CD14-positive monocyte (primary cell): ENCODE data around the gene GOLGA6A. TPM values are rescaled to one million over a fixed set of nuclear protein-coding genes. Genes with fewer than 3 reads are reported as not detected.
"Not testable (repeated sequence)": the region's sequence is repeated elsewhere in the genome, so short reads cannot be mapped to it uniquely, and the experiment has no call there.

Source experiments
- DNase-seq, 3 donors: peaks; one replicate each; pipeline ENCODE4 v3.0.0-alpha.2; 2011 to 2022
- H2AFZ ChIP-seq: 2 replicates; pipeline ENCODE4 v1.6.0; 2012; ENCODE audit warnings: mild to moderate bottlenecking, low read depth, low read length, inconsistent platforms; ENCODE audit not compliant: insufficient read depth, poor library complexity, severe bottlenecking
- H3K27ac ChIP-seq, 2 donors: 1 replicate in 1 of 2; 2 replicates in 1 of 2; pipeline ENCODE4 v1.5.1; 2012 to 2013; ENCODE audit warnings: low read length in 2 of 2, control low read depth in 1 of 2, inconsistent platforms in 1 of 2, low read depth in 1 of 2, mild to moderate bottlenecking in 1 of 2
- H3K27me3 ChIP-seq, 2 donors: one replicate each; pipeline versions ENCODE4 v1.6.0 to v1.6.1; 2011 to 2013; ENCODE audit warnings: low read length in 2 of 2; ENCODE audit not compliant: control insufficient read depth in 2 of 2, insufficient read depth in 2 of 2
- H3K36me3 ChIP-seq, 2 donors: replicated peaks in 1 of 2; 1 replicate in 1 of 2; 2 replicates in 1 of 2; pipeline versions ENCODE4 v1.5.1 to v1.6.1; 2012 to 2013; ENCODE audit warnings: low read length in 2 of 2, control low read depth in 1 of 2, inconsistent platforms in 1 of 2, mild to moderate bottlenecking in 1 of 2; ENCODE audit not compliant: insufficient read depth in 2 of 2, control insufficient read depth in 1 of 2
- H3K4me1 ChIP-seq, 2 donors: 1 replicate in 1 of 2; 2 replicates in 1 of 2; pipeline versions ENCODE4 v1.5.1 to v1.6.1; 2012 to 2013; ENCODE audit warnings: low read length in 2 of 2, control low read depth in 1 of 2, inconsistent platforms in 1 of 2, mild to moderate bottlenecking in 1 of 2, moderate library complexity in 1 of 2; ENCODE audit not compliant: insufficient read depth in 2 of 2, control insufficient read depth in 1 of 2
- H3K4me2 ChIP-seq: replicated peaks from 2 replicates; pipeline ENCODE3; 2012; ENCODE audit warnings: low read length, moderate library complexity, mild to moderate bottlenecking; ENCODE audit not compliant: poor library complexity, severe bottlenecking; ENCODE audit errors: extremely low read depth
- H3K4me3 ChIP-seq, 3 experiments: fragments of 200-600 bp in 1 of 3; sonication (generic) in 1 of 3; replicated peaks in 1 of 3; 1 replicate in 2 of 3; 2 replicates in 1 of 3; pipeline ENCODE4 v1.5.1; 2011 to 2013; ENCODE audit warnings: low read length in 3 of 3, mild to moderate bottlenecking in 3 of 3, control low read depth in 2 of 3, low read depth in 2 of 3, inconsistent platforms in 1 of 3, moderate library complexity in 1 of 3
- H3K79me2 ChIP-seq: 2 replicates; pipeline ENCODE4 v1.6.0; 2012; ENCODE audit warnings: mild to moderate bottlenecking, control low read depth, inconsistent platforms, low read length, moderate library complexity; ENCODE audit not compliant: insufficient read depth
- H3K9ac ChIP-seq: 2 replicates; pipeline ENCODE4 v1.6.0; 2017; ENCODE audit warnings: low read length, mild to moderate bottlenecking; ENCODE audit not compliant: insufficient read depth, poor library complexity, severe bottlenecking
- H3K9me3 ChIP-seq, 2 donors: replicated peaks in 1 of 2; 1 replicate in 1 of 2; 2 replicates in 1 of 2; pipeline versions ENCODE4 v1.5.1 to v1.6.1; 2012 to 2013; ENCODE audit warnings: low read length in 2 of 2, control low read depth in 1 of 2; ENCODE audit not compliant: control insufficient read depth in 1 of 2, insufficient read depth in 1 of 2
- H4K20me1 ChIP-seq: 2 replicates; pipeline ENCODE4 v1.6.0; 2012; ENCODE audit warnings: mild to moderate bottlenecking, low read length, control low read depth, moderate library complexity; ENCODE audit not compliant: insufficient read depth
- H3K27ac Mint-ChIP-seq, 7 donors: one replicate each; pipeline ENCODE4 v1.8.0; 2020; ENCODE audit warnings: mild to moderate bottlenecking in 7 of 7, mixed read lengths in 7 of 7, moderate library complexity in 6 of 7, inconsistent platforms in 2 of 7
- H3K27me3 Mint-ChIP-seq, 3 donors: one replicate each; pipeline ENCODE4 v1.8.0; 2021 to 2022; ENCODE audit warnings: low read depth in 3 of 3, mild to moderate bottlenecking in 3 of 3, mixed read lengths in 3 of 3, moderate library complexity in 3 of 3, inconsistent platforms in 1 of 3
- H3K36me3 Mint-ChIP-seq, 2 donors: one replicate each; pipeline ENCODE4 v1.8.0; 2020; ENCODE audit warnings: mixed read lengths in 2 of 2, inconsistent platforms in 1 of 2, mild to moderate bottlenecking in 1 of 2
- H3K4me1 Mint-ChIP-seq: one replicate; pipeline ENCODE4 v1.8.0; 2020; ENCODE audit warnings: mild to moderate bottlenecking, mixed read lengths
- H3K4me3 Mint-ChIP-seq, 2 donors: one replicate each; pipeline ENCODE4 v1.8.0; 2020; ENCODE audit warnings: mild to moderate bottlenecking in 2 of 2, mixed read lengths in 2 of 2, moderate library complexity in 1 of 2
- H3K9me3 Mint-ChIP-seq, 7 donors: one replicate each; pipeline ENCODE4 v1.8.0; 2020 to 2022; ENCODE audit warnings: mixed read lengths in 7 of 7, mild to moderate bottlenecking in 6 of 7, moderate library complexity in 6 of 7, inconsistent platforms in 2 of 7
- CTCF ChIP-seq: fragments of 200-600 bp; IDR thresholded peaks from one replicate; pipeline ENCODE4 v1.8.0; 2022; ENCODE audit warnings: antibody characterized with exemption, mild to moderate bottlenecking
- WGBS: methylation state at CpG from one replicate; pipeline ENCODE4 v1.1.5; 2013; ENCODE audit warnings: missing lambda C conversion rate; ENCODE audit not compliant: insufficient coverage; 5-methylcytosine and 5-hydroxymethylcytosine counted together
- intact Hi-C, 2 donors: fragments of 100-400 bp; cut with micrococcal nuclease; formaldehyde crosslinking; loops; one replicate each; pipeline versions ENCODE4 v1.15.0 to v1.15.1; 2023
- polyA plus RNA-seq, 3 donors: library from polyadenylated mRNA; depleted of rRNA in 1 of 3; unstranded in 2 of 3; stranded (reverse) in 1 of 3; fragments of 300-500 nt in 2 of 3; fragments of >200 nt in 1 of 3; fragmentation: Illumina TruSeq in 2 of 3; gene quantifications; 1 replicate in 2 of 3; 2 replicates in 1 of 3; pipeline ENCODE4 v1.2.3, GENCODE V29; 2012 to 2021

The GOLGA6A gene
- polyA plus RNA-seq, 3 donors, result 0.03 TPM; not detected in 2

- H3K27me3 Mint-ChIP-seq, H3K27ac ChIP-seq, H3K9me3 Mint-ChIP-seq, H3K36me3 Mint-ChIP-seq, H3K36me3 ChIP-seq, H3K4me3 Mint-ChIP-seq, H3K4me3 ChIP-seq, H3K9me3 ChIP-seq, H3K27me3 ChIP-seq, H3K27ac Mint-ChIP-seq, intact Hi-C loops, DNase-seq, H3K9ac ChIP-seq, H4K20me1 ChIP-seq, H3K4me2 ChIP-seq, H3K4me1 Mint-ChIP-seq, H3K4me1 ChIP-seq, H3K79me2 ChIP-seq, H2AFZ ChIP-seq: not testable (repeated sequence)
- WGBS, result no CpG with 5 or more reads among the region's 17 CpGs
Observed at GRCh38 chr15:74063425-74064146, 18.8 kb downstream of the GOLGA6A start.

- Histone ChIP-seq H3K79me2 (no peaks in the 10 kb centered on the region), H3K27ac (no peak overlapping the region), H4K20me1 (no peaks in the 10 kb centered on the region), H3K4me2 (no peak overlapping the region), H3K4me3 (no peak overlapping the region), H3K27me3 (no peaks in the 10 kb centered on the region), H3K9ac (no peak overlapping the region), H2AFZ (no peak overlapping the region), H3K36me3 (no peaks in the 10 kb centered on the region), H3K4me1 (no peaks in the 10 kb centered on the region), H3K9me3 (no peaks in the 10 kb centered on the region)
- H3K27ac Mint-ChIP-seq, result no peak overlapping the region
- H3K9me3 Mint-ChIP-seq, result peaks cover 0 to 4% (median 0%) of the 10 kb centered on the region in 7 donors
- DNase-seq, result no peak
- no peak for TF ChIP-seq CTCF
- no peak overlapping the region for H3K4me3 Mint-ChIP-seq
- no peaks in the 10 kb centered on the region for H3K36me3 Mint-ChIP-seq
- peaks cover 0 to 4% (median 2%) of the 10 kb centered on the region in 3 donors for H3K27me3 Mint-ChIP-seq
- 95% methylated on average over 6 of the region's 7 CpGs for WGBS
- intact Hi-C loops, result no loop called here
- H3K4me1 Mint-ChIP-seq, result no peaks in the 10 kb centered on the region
Observed at GRCh38 chr15:74062671-74063070, 19.7 kb downstream of the GOLGA6A start.
